ENCODE data around the gene DLGAP3.
"Not testable (repeated sequence)": the region's sequence is repeated elsewhere in the genome, so short reads cannot be mapped to it uniquely, and the experiment has no call there.

DLGAP3 gene

DNA sequence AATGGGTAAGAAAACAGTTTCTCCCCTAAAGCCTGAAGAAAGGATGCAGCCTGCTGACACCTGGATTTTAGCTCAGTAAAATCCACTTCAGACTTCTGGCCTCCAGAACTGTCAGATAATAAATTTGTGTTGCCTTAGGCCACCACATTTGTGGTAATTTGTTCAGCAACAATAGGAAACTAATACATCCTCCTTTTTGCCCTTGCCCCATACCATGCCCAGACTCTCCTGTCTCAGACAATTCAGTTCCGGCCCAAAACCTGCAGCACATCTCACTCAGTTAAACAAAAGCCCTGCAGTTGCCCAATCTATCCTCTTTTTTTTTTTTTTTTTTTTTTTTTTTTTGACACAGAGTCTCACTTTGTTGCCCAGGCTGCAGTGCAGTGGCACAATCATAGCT, 95.7 kb downstream of the DLGAP3 start:
- DNase-seq (ENCODE audit: low read depth) = no peak

- no peak for DNase-seq (ENCODE audit: low read depth)
These were observed 97.7 kb downstream of the DLGAP3 start for GRCh38 chr1:34831721-34832246.

GRCh38 chr1:34829250-34829649, 100.2 kb downstream of the DLGAP3 start:
- DNase-seq (ENCODE audit: low read depth) = no peak

DNA sequence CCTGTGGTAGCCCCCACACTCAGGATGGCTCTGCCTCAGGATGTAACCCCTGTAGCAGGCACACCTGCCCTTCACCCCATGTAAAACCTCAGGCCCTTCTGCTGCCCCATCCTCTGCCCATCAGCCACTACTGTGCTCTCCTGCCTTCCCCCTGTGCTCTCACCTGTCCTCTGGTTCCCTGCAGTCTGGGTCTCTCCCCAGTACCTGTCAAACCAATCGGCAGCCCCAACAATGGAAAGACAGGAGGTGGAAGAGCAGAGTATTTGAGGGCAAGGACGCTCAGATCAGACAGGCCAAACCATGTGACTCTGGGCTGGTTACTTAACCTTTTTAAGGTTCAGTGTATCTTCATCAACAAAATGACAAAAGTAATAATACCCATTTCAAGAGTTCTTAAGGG, 100.8 kb downstream of the DLGAP3 start:
- DNase-seq (ENCODE audit: low read depth) = no peak

DNA sequence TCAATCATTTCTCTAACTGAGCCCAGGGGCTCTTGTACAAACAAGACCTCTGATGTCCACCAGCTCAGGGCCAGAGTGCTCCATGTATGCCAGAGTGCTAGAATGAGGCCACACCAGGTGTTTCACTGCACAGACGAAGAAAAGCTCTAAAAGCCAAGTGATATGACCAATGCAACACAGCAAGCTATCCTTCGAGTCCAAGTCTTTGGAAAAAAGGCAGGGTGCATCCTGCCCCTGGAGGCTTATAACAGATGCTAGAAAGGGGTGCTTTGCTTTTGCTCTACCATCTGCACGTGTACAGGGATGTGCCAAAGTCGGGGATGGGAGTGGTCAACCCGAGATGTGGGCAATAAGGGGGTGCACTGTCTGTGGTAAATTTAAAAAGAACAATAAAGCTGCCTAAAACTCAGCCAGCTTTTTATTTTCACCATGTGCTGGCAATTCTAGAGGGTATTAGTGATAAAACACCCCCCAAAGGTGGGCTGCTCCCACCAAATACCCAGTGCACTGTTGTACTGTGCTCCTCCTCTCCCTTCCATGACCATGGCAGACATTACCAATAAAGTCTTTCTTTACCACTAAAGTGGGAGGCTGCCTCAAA, 102.0 kb downstream of the DLGAP3 start:
- no peak for DNase-seq (ENCODE audit: low read depth)

DNA sequence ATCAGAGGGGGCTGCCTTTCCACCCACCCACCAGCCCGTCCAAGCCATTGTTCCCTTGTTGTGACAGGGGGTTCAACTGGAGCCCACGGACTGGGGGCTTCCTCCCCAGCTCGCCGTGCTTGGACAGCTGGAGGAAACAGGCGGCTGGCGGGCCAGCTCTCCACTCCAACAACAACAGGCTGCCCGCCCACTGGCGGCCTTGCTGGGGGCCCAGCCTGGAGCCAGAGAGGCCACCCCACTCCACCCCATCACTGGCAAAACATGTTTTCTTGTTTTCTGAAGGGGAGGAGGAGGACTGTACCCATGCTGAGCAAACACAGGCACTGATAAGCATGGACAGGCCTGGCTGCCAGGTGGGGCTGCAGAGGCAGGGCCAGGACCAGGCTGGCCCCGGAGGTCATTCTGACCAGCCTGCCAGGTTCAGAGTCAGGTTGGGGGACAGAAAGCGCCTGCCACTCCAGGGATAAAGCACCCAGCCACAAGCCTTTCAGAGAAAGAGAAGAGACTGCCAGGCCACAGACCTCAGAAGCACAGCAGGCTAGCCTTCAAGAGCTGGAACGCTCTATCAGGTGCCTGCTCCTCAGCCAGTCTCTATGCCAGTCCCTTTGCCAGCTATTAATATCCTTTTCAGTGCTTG, 103.9 kb downstream of the DLGAP3 start:
- no peak for DNase-seq (ENCODE audit: low read depth)

- no peak for DNase-seq (ENCODE audit: low read depth)
These were observed 104.5 kb downstream of the DLGAP3 start for GRCh38 chr1:34824817-34825454.

DNA sequence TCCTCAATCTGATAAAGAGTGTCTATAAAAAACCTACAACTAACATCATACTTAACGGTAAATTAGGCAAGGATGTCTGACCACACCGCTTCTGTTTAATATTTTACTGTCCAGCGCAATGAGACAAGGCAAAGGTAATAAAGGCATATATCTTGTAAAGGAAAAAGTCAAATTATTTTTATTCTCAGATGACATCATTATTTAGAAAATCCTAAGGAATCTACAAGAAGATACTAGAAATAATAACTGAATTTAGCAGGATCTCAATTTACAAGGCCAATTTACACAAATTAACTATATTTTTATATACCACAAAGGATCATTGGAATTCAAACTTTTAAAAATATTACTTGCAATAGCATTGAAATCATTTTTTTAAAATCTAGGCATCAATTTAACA, 107.2 kb downstream of the DLGAP3 start:
- DNase-seq (ENCODE audit: low read depth) = no peak

DNA sequence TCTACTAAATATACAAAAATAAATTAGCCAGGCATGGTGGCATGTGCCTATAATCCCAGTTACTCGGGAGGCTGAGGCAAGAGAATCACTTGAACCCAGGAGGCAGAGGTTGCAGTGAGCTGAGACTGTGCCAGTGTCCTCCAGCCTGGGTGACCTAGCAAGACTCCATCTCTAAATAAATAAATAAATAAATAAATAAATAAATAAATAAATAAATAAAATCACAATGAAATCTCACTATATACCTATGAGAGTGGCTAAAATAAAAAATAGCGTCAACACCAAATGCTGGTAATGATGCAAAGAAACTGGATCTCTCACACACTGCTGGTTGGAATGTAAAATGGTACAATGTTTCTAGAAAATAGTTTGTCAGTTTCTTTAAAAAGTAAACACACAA, 110.6 kb downstream of the DLGAP3 start:
- not testable (repeated sequence) for DNase-seq (ENCODE audit: low read depth)

DNA sequence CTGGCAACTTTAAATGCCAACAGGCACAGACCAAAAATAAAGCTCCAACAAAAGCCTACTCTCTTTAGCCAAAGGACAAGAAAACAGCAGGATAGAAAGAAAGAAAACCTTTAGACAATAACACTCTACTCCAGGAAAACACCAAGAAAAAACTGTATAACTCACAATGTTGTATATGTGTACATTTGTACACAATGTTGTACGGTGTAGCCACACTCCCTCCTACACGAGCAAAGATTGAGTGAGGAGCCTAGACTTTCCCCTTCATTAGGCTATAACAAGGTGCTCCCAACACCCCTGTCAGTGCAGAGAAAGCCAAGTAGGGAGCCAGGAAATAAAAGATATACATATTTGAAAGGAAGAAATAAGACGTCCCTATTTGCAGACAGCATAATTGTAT, 112.7 kb downstream of the DLGAP3 start:
- no peak for DNase-seq (ENCODE audit: low read depth)

DNA sequence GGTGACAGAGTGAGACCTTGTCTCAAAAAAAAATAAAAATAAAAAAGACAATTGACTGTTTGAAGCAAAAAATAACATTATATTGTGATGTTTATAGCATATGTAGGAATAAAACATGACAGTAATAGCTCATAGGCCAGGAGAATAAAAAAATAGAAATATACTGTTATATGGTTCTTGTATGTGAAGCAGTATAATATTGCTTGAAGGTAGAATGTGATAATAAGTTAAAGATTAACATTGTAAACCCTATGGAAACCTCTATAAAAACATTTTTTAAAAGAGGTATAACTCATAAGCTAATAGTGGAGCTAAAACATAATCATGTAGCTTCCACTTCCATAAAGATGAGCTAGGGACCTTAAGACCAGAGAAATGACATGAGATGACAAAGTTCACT, 113.1 kb downstream of the DLGAP3 start:
- no peak for DNase-seq (ENCODE audit: low read depth)
